ENCODE results near the gene FUBP3.

The FUBP3 gene

DNA sequence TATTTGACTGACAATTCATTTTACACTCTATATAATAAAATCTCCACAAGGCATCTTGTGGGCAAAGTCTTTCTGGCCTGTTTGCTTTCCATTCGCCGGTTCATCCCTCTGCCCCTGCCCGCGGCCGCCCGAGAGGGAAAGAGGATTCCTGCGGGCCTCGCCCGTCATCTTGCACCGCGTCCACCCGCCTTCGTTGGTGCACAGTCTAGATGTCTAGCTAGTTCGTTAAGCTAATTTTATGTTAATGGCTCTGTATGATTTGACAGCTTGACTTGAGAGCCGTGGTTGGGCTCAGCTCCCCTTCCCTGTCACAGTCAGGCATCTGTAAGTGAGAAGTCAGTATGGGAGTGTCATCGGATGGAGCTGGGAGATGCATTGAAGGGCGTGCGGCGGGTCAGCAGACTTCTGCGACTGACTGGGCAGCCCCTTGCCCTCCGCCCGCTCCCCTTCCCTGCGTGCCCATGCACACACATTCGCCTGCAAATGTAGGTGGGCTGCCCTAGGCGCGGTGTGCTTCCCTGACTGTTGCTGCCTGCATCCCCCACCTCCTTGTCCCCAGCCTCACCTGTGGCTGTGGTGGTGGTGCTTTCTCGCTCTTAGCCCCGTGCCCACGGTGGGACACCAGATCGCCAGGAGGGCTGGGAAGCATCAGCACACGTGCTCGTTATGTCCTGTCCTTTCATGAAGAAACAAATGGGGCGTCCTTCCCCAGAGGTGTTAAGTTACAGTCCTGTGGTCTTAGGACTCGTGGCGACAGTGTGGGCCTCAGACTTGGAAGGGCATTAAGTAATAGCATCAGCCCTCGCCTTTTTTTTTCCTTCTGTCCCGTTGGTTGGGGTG is 59.1 kb downstream of the FUBP3 start:
- no peak for TF ChIP-seq CTCF (IDR thresholded peaks at IDR 0.05)

GRCh38 chr9:130639124-130639765 is 59.9 kb downstream of the FUBP3 start:
- no peak for TF ChIP-seq CTCF (IDR thresholded peaks at IDR 0.05)

- TF ChIP-seq CTCF (IDR thresholded peaks at IDR 0.05): no peak
Observed at GRCh38 chr9:130639866-130640555, 60.6 kb downstream of the FUBP3 start.

GRCh38 chr9:130640681-130641080 is 61.3 kb downstream of the FUBP3 start:
- TF ChIP-seq CTCF (IDR thresholded peaks at IDR 0.05): no peak

- no peak for TF ChIP-seq CTCF (IDR thresholded peaks at IDR 0.05)
Observed at GRCh38 chr9:130642926-130643325, 63.5 kb downstream of the FUBP3 start.

- TF ChIP-seq CTCF (IDR thresholded peaks at IDR 0.05): no peak
Observed at GRCh38 chr9:130651221-130651620, 71.8 kb downstream of the FUBP3 start.

GRCh38 chr9:130651752-130652151 is 72.4 kb downstream of the FUBP3 start:
- no peak for TF ChIP-seq CTCF (IDR thresholded peaks at IDR 0.05)
